ENCODE data around the gene MYCBP2.

Gene MYCBP2

GRCh38 chr13:77343841-77344240 lies 16.9 kb upstream of the MYCBP2 start:
- in situ Hi-C loops (cut with HindIII; ENCODE audit: low sequenced_read_pairs): no loop called here
- TF ChIP-seq, protein P1, sequence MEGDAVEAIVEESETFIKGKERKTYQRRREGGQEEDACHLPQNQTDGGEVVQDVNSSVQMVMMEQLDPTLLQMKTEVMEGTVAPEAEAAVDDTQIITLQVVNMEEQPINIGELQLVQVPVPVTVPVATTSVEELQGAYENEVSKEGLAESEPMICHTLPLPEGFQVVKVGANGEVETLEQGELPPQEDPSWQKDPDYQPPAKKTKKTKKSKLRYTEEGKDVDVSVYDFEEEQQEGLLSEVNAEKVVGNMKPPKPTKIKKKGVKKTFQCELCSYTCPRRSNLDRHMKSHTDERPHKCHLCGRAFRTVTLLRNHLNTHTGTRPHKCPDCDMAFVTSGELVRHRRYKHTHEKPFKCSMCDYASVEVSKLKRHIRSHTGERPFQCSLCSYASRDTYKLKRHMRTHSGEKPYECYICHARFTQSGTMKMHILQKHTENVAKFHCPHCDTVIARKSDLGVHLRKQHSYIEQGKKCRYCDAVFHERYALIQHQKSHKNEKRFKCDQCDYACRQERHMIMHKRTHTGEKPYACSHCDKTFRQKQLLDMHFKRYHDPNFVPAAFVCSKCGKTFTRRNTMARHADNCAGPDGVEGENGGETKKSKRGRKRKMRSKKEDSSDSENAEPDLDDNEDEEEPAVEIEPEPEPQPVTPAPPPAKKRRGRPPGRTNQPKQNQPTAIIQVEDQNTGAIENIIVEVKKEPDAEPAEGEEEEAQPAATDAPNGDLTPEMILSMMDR (IDR thresholded peaks at IDR 0.05; ENCODE audit: low read depth, low read length, missing control alignments): no peak
- no peak for DNase-seq (ENCODE audit: low read depth)
- no peak overlapping the region for H3K4me3 ChIP-seq (ENCODE audit: low read depth, low read length)

GRCh38 chr13:77339408-77339807 lies 12.5 kb upstream of the MYCBP2 start:
- TF ChIP-seq, protein P1 (IDR thresholded peaks at IDR 0.05; ENCODE audit: low read depth, low read length, missing control alignments): no peak
- no peak overlapping the region for H3K4me3 ChIP-seq (ENCODE audit: low read depth, low read length)
- no peak for DNase-seq (ENCODE audit: low read depth)
- in situ Hi-C loops (cut with HindIII; ENCODE audit: low sequenced_read_pairs): no loop called here

DNA sequence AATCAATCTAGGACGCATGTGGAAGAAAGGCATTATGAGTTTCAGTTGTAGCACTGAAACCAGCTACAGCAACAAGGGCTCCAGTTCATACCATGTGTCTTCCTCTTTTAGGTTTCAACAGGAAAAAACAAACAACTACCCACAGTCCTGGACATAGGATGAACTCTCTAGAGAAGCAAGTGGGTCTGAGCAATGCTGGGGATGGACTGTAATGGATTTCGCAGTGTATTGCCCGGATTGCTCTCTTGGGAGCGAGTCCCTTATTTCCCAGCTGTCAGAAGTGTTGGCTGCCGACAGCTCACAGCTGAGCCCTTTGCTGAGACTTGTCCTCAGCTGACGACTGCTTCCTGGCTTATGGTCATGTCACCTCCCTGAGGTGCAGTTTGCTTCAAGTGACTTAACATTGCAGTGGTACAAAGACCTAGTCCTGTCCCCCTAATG lies 12.1 kb upstream of the MYCBP2 start:
- in situ Hi-C loops (cut with HindIII; ENCODE audit: low sequenced_read_pairs): no loop called here
- DNase-seq (ENCODE audit: low read depth): no peak
- H3K4me3 ChIP-seq (ENCODE audit: low read depth, low read length): no peak overlapping the region
- TF ChIP-seq, protein P1 (IDR thresholded peaks at IDR 0.05; ENCODE audit: low read depth, low read length, missing control alignments): no peak

- no peak overlapping the region for H3K4me3 ChIP-seq (ENCODE audit: low read depth, low read length)
- DNase-seq (ENCODE audit: low read depth): no peak
- TF ChIP-seq, protein P1 (IDR thresholded peaks at IDR 0.05; ENCODE audit: low read depth, low read length, missing control alignments): no peak
- in situ Hi-C loops (cut with HindIII; ENCODE audit: low sequenced_read_pairs): no loop called here
Measured at GRCh38 chr13:77338329-77338728, 11.4 kb upstream of the MYCBP2 start.

GRCh38 chr13:77337159-77337558 lies 10.3 kb upstream of the MYCBP2 start:
- DNase-seq (ENCODE audit: low read depth): no peak
- H3K4me3 ChIP-seq (ENCODE audit: low read depth, low read length): no peak overlapping the region
- TF ChIP-seq, protein P1 (IDR thresholded peaks at IDR 0.05; ENCODE audit: low read depth, low read length, missing control alignments): no peak
- in situ Hi-C loops (cut with HindIII; ENCODE audit: low sequenced_read_pairs): no loop called here

GRCh38 chr13:77335543-77335942 lies 8.6 kb upstream of the MYCBP2 start:
- DNase-seq (ENCODE audit: low read depth): no peak
- TF ChIP-seq, protein P1 (IDR thresholded peaks at IDR 0.05; ENCODE audit: low read depth, low read length, missing control alignments): no peak
- H3K4me3 ChIP-seq (ENCODE audit: low read depth, low read length): no peak overlapping the region
- in situ Hi-C loops (cut with HindIII; ENCODE audit: low sequenced_read_pairs): no loop called here

- TF ChIP-seq, protein P1 (IDR thresholded peaks at IDR 0.05; ENCODE audit: low read depth, low read length, missing control alignments): no peak
- H3K4me3 ChIP-seq (ENCODE audit: low read depth, low read length): no peak overlapping the region
- in situ Hi-C loops (cut with HindIII; ENCODE audit: low sequenced_read_pairs): no loop called here
- DNase-seq (ENCODE audit: low read depth): no peak
Measured at GRCh38 chr13:77333594-77333993, 6.7 kb upstream of the MYCBP2 start.
